GM10266 (cell line): ENCODE measurements around the gene ZBTB4.

Source experiments
- DNase-seq: peaks from one replicate; pipeline ENCODE4 v3.0.0; 2012; ENCODE audit errors: extremely low spot score
- CTCF ChIP-seq: IDR thresholded peaks from 2 replicates; pipeline ENCODE4 v1.5.1; 2012; ENCODE audit warnings: mild to moderate bottlenecking, low read depth; ENCODE audit not compliant: control insufficient read depth, insufficient read depth; ENCODE audit errors: missing control alignments

ZBTB4 gene

DNA sequence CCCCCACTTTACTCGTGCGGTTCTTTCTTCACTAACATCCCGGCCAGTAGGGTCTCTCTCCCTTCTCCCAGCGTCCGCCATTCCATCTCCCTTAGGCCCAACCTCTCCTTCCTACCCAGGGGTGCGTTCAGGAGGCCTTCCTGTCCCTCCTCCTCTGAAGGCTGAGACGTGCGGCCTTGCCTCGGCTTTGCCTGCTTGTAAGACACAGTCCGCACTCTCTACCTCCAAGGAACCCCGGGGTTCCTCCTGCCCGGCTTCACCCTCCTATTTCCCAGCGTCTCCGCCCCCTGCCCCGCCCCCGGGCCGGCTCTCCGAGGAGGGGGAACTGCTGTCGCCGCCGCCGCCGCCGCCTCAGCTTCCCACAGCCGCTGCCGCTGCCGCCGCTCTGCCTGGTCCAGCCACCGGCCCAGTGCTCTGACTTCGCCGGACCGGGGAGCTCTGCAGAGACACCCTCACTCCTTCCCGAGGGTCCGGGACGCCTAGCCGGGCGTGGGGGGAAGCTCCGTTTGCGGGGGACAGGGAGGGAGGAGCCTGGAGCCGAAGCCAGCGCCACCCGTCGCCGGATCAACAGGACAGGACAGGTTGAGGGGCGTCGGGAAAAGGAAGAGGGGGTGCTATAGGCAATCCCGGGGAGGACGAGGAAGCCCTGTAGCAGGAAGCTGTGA lies 41.3 kb downstream of the ZBTB4 start:
- peak; percentile 76 for DNase-seq

DNA sequence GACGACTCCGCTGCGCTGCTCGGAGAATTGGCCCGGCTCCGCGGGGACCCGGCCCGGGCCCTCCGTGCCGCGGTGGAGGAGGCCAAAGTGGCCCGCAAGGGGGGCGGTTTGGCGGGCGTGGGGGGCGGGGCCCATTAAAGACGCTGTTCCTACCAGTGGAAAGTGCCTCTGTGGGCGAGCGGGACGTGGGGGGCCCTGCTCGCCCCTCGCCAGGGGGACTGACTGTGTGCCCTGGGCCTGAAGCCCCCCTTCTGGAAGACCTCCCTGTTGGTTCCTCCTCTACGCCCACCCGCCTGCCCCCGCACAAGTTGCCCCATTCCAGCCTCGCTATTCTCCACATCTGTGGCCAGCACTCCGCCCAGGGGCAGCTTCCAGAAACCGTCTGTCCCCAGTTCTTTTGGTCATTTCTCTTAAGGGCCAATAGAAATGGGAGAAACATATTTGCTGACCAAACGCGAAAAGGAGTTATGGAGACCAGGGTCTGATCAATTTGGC lies 42.0 kb downstream of the ZBTB4 start:
- no peak for DNase-seq
- no peak for TF ChIP-seq CTCF

More for the DNA sequence above, 41.3 kb downstream of the ZBTB4 start:
- no peak for TF ChIP-seq CTCF

DNA sequence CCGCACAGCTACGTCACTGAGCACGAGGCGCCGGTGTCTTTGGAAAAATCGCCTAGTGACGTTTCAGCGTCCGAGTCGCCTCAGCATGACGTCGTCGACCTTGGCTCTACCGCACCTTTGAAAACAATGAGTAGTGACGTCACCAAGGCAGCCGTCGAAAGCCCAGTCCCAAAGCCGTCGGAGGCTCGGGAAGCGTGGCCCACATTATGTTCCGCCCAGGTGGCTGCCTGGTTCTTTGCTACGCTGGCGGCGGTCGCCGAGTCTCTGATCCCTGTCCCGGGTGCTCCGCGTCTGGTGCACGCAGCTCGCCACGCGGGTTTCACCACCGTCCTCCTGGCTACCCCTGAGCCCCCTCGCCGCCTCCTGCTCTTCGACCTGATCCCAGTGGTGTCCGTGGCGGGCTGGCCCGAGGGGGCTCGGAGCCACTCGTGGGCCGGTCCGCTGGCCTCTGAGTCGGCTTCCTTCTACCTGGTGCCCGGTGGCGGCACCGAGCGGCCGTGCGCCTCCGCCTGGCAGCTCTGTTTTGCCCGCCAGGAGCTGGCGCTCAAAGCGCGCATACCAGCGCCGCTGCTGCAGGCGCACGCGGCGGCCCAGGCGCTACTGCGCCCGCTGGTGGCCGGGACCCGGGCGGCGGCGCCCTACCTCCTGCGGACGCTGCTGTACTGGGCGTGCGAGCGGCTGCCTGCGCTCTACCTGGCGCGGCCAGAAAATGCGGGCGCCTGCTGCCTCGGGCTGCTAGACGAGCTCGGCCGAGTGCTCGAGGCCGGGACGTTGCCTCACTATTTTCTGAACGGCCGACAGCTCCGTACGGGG lies 42.7 kb downstream of the ZBTB4 start:
- DNase-seq = peak; percentile 85

GRCh38 chr17:7435676-7436555 lies 43.5 kb downstream of the ZBTB4 start:
- TF ChIP-seq CTCF = peak; percentile 27
- peak; percentile 61 for DNase-seq

More for the DNA sequence above, 42.7 kb downstream of the ZBTB4 start:
- peak; percentile 97 for TF ChIP-seq CTCF

- no peak for DNase-seq
- no peak for TF ChIP-seq CTCF
Measured at GRCh38 chr17:7432296-7432695, 47.1 kb downstream of the ZBTB4 start.

DNA sequence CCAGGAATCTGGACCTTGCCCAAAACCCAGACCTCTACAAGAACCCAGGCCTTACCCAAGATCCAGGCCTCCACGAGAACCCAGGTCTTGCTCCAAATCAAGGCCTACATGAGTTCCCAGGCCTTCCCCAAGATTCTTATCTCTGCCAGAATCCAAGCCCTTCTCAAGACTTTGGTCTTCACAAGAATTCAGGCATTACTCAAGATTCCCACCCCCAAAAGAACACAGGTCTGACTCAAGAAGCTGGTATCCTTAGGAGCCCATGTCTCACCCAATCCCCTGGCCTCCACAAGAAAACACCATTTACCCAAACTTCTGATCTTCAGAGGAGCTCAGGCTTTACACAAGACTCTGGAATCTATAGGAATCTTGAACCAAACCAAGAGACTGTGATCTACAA lies 48.2 kb downstream of the ZBTB4 start:
- no peak for TF ChIP-seq CTCF
- no peak for DNase-seq
